ENCODE data around the gene OGFRL1. TPM values are rescaled to one million over a fixed set of nuclear protein-coding genes. Genes with fewer than 3 reads are reported as not detected.

Gene OGFRL1
- total and polyA plus RNA-seq, 4 donors, result 0.71 to 9.3 (median 3.3) TPM

- DNase-seq (ENCODE audit: low spot score), result no peak
- TF ChIP-seq ATF3 (IDR thresholded peaks at IDR 0.05), result no peak
- no peak for TF ChIP-seq CTCF (IDR thresholded peaks at IDR 0.05; ENCODE audit: low read depth, low read length, missing input control)
- TF ChIP-seq RXRA (IDR thresholded peaks at IDR 0.05), result no peak
- TF ChIP-seq YY1 (IDR thresholded peaks at IDR 0.05), result no peak
- TF ChIP-seq, protein P1, sequence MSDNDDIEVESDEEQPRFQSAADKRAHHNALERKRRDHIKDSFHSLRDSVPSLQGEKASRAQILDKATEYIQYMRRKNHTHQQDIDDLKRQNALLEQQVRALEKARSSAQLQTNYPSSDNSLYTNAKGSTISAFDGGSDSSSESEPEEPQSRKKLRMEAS (IDR thresholded peaks at IDR 0.05), result no peak
- TF ChIP-seq HNF4G (IDR thresholded peaks at IDR 0.05), result no peak
- no peak for TF ChIP-seq HNF4A (conservative IDR thresholded peaks at IDR 0.05)
- TF ChIP-seq ZBTB33 (IDR thresholded peaks at IDR 0.05), result no peak
- no peak for TF ChIP-seq NR2F2 (IDR thresholded peaks at IDR 0.05)
- TF ChIP-seq REST (IDR thresholded peaks at IDR 0.05), result no peak
- TF ChIP-seq TAF1 (conservative IDR thresholded peaks at IDR 0.05), result no peak
- TF ChIP-seq EGR1 (IDR thresholded peaks at IDR 0.05; ENCODE audit: low read depth in 2 of 2), result no peak
- no peak for TF ChIP-seq GABPA (IDR thresholded peaks at IDR 0.05 in 1 of 2, conservative IDR thresholded peaks at IDR 0.05 in 1 of 2)
- no peak for TF ChIP-seq JUND (IDR thresholded peaks at IDR 0.05)
Observed at GRCh38 chr6:71245265-71246049, 43.2 kb upstream of the OGFRL1 start.

More at GRCh38 chr6:71245265-71246049, 43.2 kb upstream of the OGFRL1 start:
- WGBS, result 96% methylated on average over 31 of the region's 31 CpGs
- H3K9ac ChIP-seq (ENCODE audit: low read depth in 1 of 2, low read length in 2 of 2), result no peak overlapping the region
- H3K9me3 ChIP-seq (ENCODE audit: control insufficient read depth in 4 of 4, low read length in 3 of 4), result peaks cover 0 to 4% (median 3%) of the 10 kb centered on the region in 4 donors
- H3K27me3 ChIP-seq (ENCODE audit: control insufficient read depth in 4 of 4, insufficient read depth in 4 of 4, low read length in 3 of 4), result no peaks in the 10 kb centered on the region
- no peak overlapping the region for H3K4me3 ChIP-seq (ENCODE audit: low read depth in 1 of 3, low read length in 3 of 3)
- H3K27ac ChIP-seq (ENCODE audit: low read depth in 1 of 2, low read length in 2 of 2), result no peak overlapping the region
- peaks cover 0 to 2% (median 0%) of the 10 kb centered on the region in 4 donors for H3K36me3 ChIP-seq (ENCODE audit: control insufficient read depth in 4 of 4, insufficient read depth in 3 of 4, low read depth in 1 of 4, low read length in 3 of 4)
- H3K4me1 ChIP-seq (ENCODE audit: control insufficient read depth in 4 of 4, insufficient read depth in 4 of 4, low read length in 3 of 4), result no peaks in the 10 kb centered on the region

All from liver (tissue), 9 donors.